HAP-1 (cell line): Measurements from ENCODE around the gene RAB5B.

Experiments used
- DNase-seq, 2 experiments: peaks; one replicate each; pipeline ENCODE4 v3.0.0-alpha.2; 2016 to 2020; ENCODE audit warnings: low spot score in 2 of 2
- H3K27me3 ChIP-seq: fragments of 250-450 bp; sonication (Bioruptor Pico); 2 replicates; pipeline ENCODE4 v1.5.1; 2020; ENCODE audit warnings: low read depth, mild to moderate bottlenecking, moderate library complexity
- H3K36me3 ChIP-seq: fragments of 250-450 bp; sonication (Bioruptor Pico); replicated peaks from 2 replicates; pipeline ENCODE4 v1.5.1; 2020; ENCODE audit warnings: mild to moderate bottlenecking
- H3K4me1 ChIP-seq: fragments of 250-450 bp; sonication (Bioruptor Pico); 2 replicates; pipeline ENCODE4 v1.5.1; 2020; ENCODE audit warnings: mild to moderate bottlenecking
- H3K4me3 ChIP-seq: fragments of 250-450 bp; sonication (Bioruptor Pico); 2 replicates; pipeline ENCODE4 v1.5.1; 2020; ENCODE audit warnings: mild to moderate bottlenecking, moderate library complexity
- H3K9me3 ChIP-seq: fragments of 250-450 bp; sonication (Bioruptor Pico); 2 replicates; pipeline ENCODE4 v1.5.1; 2020; ENCODE audit warnings: mild to moderate bottlenecking, moderate library complexity
- in situ Hi-C: fragments of 300-500 bp; cut with MboI; formaldehyde crosslinking; loops from 3 replicates; pipeline ENCODE4 v1.14.3; 2020; ENCODE audit warnings: low sequenced_read_pairs, inconsistent platforms, mixed read lengths

RAB5B gene, protein sequence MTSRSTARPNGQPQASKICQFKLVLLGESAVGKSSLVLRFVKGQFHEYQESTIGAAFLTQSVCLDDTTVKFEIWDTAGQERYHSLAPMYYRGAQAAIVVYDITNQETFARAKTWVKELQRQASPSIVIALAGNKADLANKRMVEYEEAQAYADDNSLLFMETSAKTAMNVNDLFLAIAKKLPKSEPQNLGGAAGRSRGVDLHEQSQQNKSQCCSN

GRCh38 chr12:55973599-55974307, at the start of gene RAB5B:
Gene RAB5B, plus strand, starts transcription at chr12:55974078. Its CDS starts 12,883 bp downstream, at chr12:55986961.
- DNase-seq = peak; percentile 99 to 100
- Histone ChIP-seq H3K36me3 (peaks cover 24% of the 10 kb centered on the region), H3K9me3 (no peaks in the 10 kb centered on the region), H3K4me3 (peak within 1 kb of the TSS; percentile 78), H3K27me3 (no peaks in the 10 kb centered on the region), H3K4me1 (peaks cover 10% of the 10 kb centered on the region)
- in situ Hi-C loops = no loop called here

GRCh38 chr12:55925371-55925770, 48.5 kb upstream of the RAB5B start:
- DNase-seq = no peak
- Histone ChIP-seq H3K4me1 (peaks cover 13% of the 10 kb centered on the region), H3K4me3 (peak overlapping the region; percentile 75; the same call in 1 of the 2 replicates), H3K27me3 (no peaks in the 10 kb centered on the region), H3K9me3 (no peaks in the 10 kb centered on the region), H3K36me3 (peaks cover 3% of the 10 kb centered on the region)
- in situ Hi-C loops = loop anchor here (5.0 kb wide), 2 partner anchors 108 to 188 kb away; partner anchors contain the start of genes ORMDL2 and SARNP

DNA sequence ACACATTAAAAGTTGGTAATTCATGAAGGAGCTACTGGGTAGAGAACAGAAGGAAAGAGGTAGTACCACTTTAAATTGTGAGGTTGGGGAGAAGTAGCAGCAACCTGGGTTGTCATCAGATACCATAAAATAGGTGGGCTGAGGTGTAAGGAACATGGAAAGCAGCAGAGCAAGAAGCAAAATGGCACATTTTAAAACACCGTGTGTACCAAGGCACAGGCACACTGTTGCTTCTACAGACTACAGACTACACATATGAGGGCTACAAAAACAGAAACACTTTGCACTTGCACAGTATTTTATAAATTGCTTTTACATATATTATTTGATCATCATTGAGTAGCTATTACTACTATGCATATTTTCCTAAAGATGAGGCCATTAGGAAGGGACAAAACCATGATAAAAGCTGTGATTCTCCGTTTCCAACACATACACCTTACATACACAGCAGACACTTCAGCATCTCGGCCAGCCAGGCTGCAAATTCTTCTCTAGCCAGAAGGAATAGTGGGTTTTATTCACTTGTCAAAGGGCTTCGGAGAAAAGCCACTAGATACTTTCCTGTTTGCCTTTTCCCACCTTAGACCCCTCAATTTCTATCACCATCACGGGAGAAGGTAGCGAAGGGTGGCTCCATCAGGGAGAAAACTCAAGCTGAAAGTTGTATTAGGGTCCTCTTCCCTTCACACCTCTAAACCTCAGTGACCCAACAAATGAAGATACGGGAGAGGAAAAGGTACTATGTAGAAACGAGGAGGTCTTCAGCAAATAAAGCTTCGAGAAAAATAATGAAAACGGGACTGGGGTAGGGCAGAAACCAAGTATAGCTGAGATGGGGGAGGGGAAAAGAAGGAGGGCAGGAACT, 47.8 kb upstream of the RAB5B start:
- H3K27me3 ChIP-seq = no peaks in the 10 kb centered on the region
- H3K4me3 ChIP-seq = peak overlapping the region; percentile 75
- peaks cover 3% of the 10 kb centered on the region for H3K36me3 ChIP-seq
- no peak for DNase-seq
- in situ Hi-C loops = loop anchor here (5.0 kb wide), 2 partner anchors 109 to 189 kb away; partner anchors contain the start of genes ORMDL2 and SARNP
- no peaks in the 10 kb centered on the region for H3K9me3 ChIP-seq
- H3K4me1 ChIP-seq = peaks cover 20% of the 10 kb centered on the region

DNA sequence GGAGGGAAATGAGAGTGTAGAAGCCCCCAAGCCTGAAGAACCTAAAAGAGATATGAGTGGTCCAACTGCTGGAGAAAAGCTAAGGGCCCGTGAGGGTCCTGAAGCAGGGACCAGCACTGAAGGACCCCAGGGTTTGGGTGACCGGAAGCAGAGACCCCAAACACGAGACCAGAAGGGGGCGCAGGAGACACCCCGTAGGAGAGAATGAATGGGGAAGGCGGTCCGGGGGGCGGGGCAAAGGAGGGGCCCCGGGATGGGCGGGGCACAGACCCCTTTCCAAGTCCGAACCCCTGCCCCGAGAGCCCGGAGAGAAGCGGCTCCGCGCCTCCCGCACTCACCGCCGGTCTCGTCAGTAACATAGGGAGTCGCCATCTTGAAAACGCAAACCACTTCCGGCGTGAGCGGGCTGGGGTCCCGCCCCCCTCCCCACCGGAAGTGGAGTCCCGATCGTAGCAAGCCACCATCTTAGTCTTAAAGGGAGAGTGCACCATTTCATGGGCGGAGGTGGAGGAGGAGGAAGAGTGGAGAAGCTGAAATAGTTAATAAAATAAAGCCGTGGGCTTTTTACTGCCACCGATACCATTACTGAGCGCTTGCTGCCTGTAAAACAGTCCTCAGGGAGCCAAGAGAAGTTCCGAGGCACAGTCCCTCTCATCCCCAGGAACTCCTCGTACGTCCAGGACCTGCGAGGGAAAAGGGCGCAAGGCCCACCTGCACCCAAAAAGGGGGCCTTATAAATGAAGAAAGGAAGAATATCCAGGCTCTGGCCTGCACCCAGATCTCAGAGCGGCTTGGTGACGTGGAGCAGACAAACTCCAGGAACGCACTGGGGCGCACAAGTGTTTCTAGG, 46.9 kb upstream of the RAB5B start:
- Histone ChIP-seq H3K4me3 (peak overlapping the region; percentile 75), H3K36me3 (peaks cover 3% of the 10 kb centered on the region), H3K27me3 (no peaks in the 10 kb centered on the region), H3K4me1 (peaks cover 26% of the 10 kb centered on the region), H3K9me3 (no peaks in the 10 kb centered on the region)
- DNase-seq = peak; percentile 94 to 95
- in situ Hi-C loops = loop anchor here (5.0 kb wide), 2 partner anchors 110 to 190 kb away; partner anchors contain the start of genes ORMDL2 and SARNP

- peak within 1 kb of the TSS; percentile 75 for H3K4me3 ChIP-seq
- in situ Hi-C loops = loop anchor here (5.0 kb wide), 2 partner anchors 111 to 191 kb away; partner anchors contain the start of genes ORMDL2 and SARNP
- H3K27me3 ChIP-seq = no peaks in the 10 kb centered on the region
- H3K4me1 ChIP-seq = peaks cover 26% of the 10 kb centered on the region
- H3K36me3 ChIP-seq = peaks cover 3% of the 10 kb centered on the region; the same call in 1 of the 2 replicates
- no peaks in the 10 kb centered on the region for H3K9me3 ChIP-seq
- DNase-seq = peak; percentile 81 to 89
Observed at GRCh38 chr12:55927588-55928502, 46.0 kb upstream of the RAB5B start, which contains the start of gene PYM1. Gene PYM1, minus strand, starts transcription at chr12:55927894. Its CDS starts 133 bp downstream, at chr12:55927761.

GRCh38 chr12:55929306-55929791, 44.5 kb upstream of the RAB5B start:
- Histone ChIP-seq H3K36me3 (peaks cover 3% of the 10 kb centered on the region; the same call in 1 of the 2 replicates), H3K4me3 (no peak overlapping the region), H3K4me1 (peaks cover 26% of the 10 kb centered on the region), H3K27me3 (no peaks in the 10 kb centered on the region), H3K9me3 (no peaks in the 10 kb centered on the region)
- in situ Hi-C loops = loop anchor here (5.0 kb wide), 2 partner anchors 112 to 192 kb away; partner anchors contain the start of genes ORMDL2 and SARNP
- DNase-seq = no peak

GRCh38 chr12:55930771-55931316, 43.0 kb upstream of the RAB5B start, which contains the start of gene DGKA:
Gene DGKA, plus strand, starts transcription at chr12:55931162. Its CDS starts 5,342 bp downstream, at chr12:55936504.
- Histone ChIP-seq H3K4me1 (peaks cover 26% of the 10 kb centered on the region), H3K9me3 (no peaks in the 10 kb centered on the region), H3K27me3 (no peaks in the 10 kb centered on the region), H3K36me3 (no peaks in the 10 kb centered on the region; the same call in 1 of the 2 replicates), H3K4me3 (peak within 1 kb of the TSS; percentile 42)
- in situ Hi-C loops = no loop called here
- DNase-seq = peak; percentile 74 to 75

GRCh38 chr12:55931317-55931779, 42.5 kb upstream of the RAB5B start:
- peak overlapping the region; percentile 42 for H3K4me3 ChIP-seq
- H3K36me3 ChIP-seq = no peaks in the 10 kb centered on the region; the same call in 1 of the 2 replicates
- peaks cover 26% of the 10 kb centered on the region for H3K4me1 ChIP-seq
- DNase-seq = no peak
- no peaks in the 10 kb centered on the region for H3K9me3 ChIP-seq
- in situ Hi-C loops = no loop called here
- no peaks in the 10 kb centered on the region for H3K27me3 ChIP-seq

DNA sequence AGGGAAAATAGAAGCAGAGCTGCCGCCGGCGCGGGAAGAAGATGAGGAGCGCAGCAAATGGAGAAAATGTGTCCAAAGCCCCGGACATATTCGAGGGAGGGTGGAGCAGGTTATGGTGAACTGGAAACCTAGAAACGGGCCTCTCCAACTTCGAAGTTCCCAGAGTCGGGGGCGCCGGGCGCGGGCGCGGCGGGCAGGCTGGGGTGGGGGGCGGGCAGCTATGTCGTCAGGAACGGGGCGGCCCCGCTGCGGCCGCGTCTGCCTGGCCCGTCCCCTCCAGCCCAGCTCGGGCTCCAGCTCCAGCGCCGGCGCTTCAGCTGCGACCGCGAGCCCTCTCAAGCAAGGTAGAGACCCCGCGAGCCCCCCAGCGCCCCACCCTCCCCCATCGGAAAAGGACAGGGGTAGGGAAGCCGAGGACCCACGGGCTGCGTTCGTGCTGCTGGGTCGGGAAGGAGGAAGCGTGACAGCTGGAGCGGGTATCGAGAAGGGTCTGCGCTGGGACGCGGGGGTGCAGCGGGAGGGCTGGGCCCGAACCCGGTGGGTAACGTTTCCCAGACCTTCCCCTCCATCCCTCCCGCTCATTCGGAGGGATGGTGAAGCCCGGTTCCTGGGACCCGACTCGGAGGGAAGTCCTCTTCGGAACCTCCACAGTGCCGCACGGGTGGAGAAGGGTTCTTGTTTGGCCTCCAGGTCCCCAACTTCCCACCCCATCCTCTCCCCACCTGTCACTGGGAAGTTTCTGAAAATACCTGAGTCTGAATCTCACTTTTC, 41.9 kb upstream of the RAB5B start:
- peak overlapping the region; percentile 42 for H3K4me3 ChIP-seq
- no peaks in the 10 kb centered on the region for H3K9me3 ChIP-seq
- in situ Hi-C loops = no loop called here
- H3K36me3 ChIP-seq = no peaks in the 10 kb centered on the region; the same call in 1 of the 2 replicates
- no peaks in the 10 kb centered on the region for H3K27me3 ChIP-seq
- H3K4me1 ChIP-seq = peaks cover 26% of the 10 kb centered on the region
- peak; percentile 49 to 64 for DNase-seq

DNA sequence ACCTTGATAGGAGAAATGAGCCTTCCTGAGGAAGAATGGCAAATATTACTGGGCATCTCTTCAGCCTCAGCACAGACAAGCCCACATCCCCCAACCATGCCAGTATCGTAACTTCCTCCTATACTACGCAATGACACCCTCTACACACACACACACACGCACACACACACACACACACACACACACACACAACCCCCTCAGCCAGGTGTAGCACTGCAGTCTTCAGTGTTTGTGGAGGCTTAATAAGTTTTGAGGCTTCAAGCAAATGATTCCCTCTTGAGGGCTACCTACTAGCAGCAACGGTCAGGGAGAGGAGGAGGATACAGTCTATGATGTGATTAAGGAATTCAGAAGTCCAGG, 41.3 kb upstream of the RAB5B start:
- H3K4me1 ChIP-seq = peaks cover 26% of the 10 kb centered on the region
- no peaks in the 10 kb centered on the region for H3K9me3 ChIP-seq
- in situ Hi-C loops = no loop called here
- H3K4me3 ChIP-seq = peak overlapping the region; percentile 42
- no peaks in the 10 kb centered on the region for H3K27me3 ChIP-seq
- DNase-seq = no peak
- no peaks in the 10 kb centered on the region; the same call in 1 of the 2 replicates for H3K36me3 ChIP-seq
